Superior temporal gyrus (tissue), 1 donor: ENCODE data around the gene GPD2.
"Not testable (repeated sequence)": the region's sequence is repeated elsewhere in the genome, so short reads cannot be mapped to it uniquely, and the experiment has no call there.

Experiments used
- DNase-seq: peaks from one replicate; pipeline ENCODE4 v3.0.0-alpha.2; 2016; ENCODE audit errors: extremely low spot score

The GPD2 gene

GRCh38 chr2:156528583-156528982 lies 92.4 kb downstream of the GPD2 start:
- DNase-seq = not testable (repeated sequence)

GRCh38 chr2:156532989-156533388 lies 96.8 kb downstream of the GPD2 start:
- DNase-seq = no peak

GRCh38 chr2:156536534-156536933 lies 100.4 kb downstream of the GPD2 start:
- no peak for DNase-seq

GRCh38 chr2:156537141-156537540 lies 101.0 kb downstream of the GPD2 start:
- DNase-seq = no peak

GRCh38 chr2:156538083-156538504 lies 101.9 kb downstream of the GPD2 start:
- DNase-seq = no peak

GRCh38 chr2:156539086-156539860 lies 103.1 kb downstream of the GPD2 start:
- no peak for DNase-seq

- no peak for DNase-seq
Observed at GRCh38 chr2:156540706-156541105, 104.5 kb downstream of the GPD2 start.

- DNase-seq = no peak
Observed at GRCh38 chr2:156541229-156541628, 105.0 kb downstream of the GPD2 start.

- DNase-seq = no peak
Observed at GRCh38 chr2:156541706-156542105, 105.5 kb downstream of the GPD2 start.

GRCh38 chr2:156548413-156548812 lies 112.2 kb downstream of the GPD2 start:
- DNase-seq = no peak

GRCh38 chr2:156553714-156554442 lies 117.7 kb downstream of the GPD2 start:
- DNase-seq = no peak

- no peak for DNase-seq
Observed at GRCh38 chr2:156561326-156561725, 125.1 kb downstream of the GPD2 start.

GRCh38 chr2:156562124-156562523 lies 125.9 kb downstream of the GPD2 start:
- DNase-seq = no peak

- no peak for DNase-seq
Observed at GRCh38 chr2:156563994-156564753, 128.0 kb downstream of the GPD2 start.

- no peak for DNase-seq
Observed at GRCh38 chr2:156565066-156565710, 129.0 kb downstream of the GPD2 start.

GRCh38 chr2:156573710-156574109 lies 137.5 kb downstream of the GPD2 start:
- no peak for DNase-seq

- no peak for DNase-seq
Observed at GRCh38 chr2:156574112-156574511, 137.9 kb downstream of the GPD2 start.

GRCh38 chr2:156576005-156576404 lies 139.8 kb downstream of the GPD2 start:
- no peak for DNase-seq

GRCh38 chr2:156580501-156580900 lies 144.3 kb downstream of the GPD2 start:
- DNase-seq = no peak

- DNase-seq = no peak
Observed at GRCh38 chr2:156581280-156581679, 145.1 kb downstream of the GPD2 start.

GRCh38 chr2:156585457-156585856 lies 149.3 kb downstream of the GPD2 start:
- DNase-seq = no peak

- DNase-seq = no peak
Observed at GRCh38 chr2:156586621-156587020, 150.4 kb downstream of the GPD2 start.
